Glutamatergic neuron (in vitro differentiated cells): ENCODE results near the gene CTDSPL. TPM values are rescaled to one million over a fixed set of nuclear protein-coding genes. Genes with fewer than 3 reads are reported as not detected.

ENCODE experiments used
- DNase-seq: peaks from one replicate; pipeline ENCODE4 v3.0.0; 2022
- H3K27ac Mint-ChIP-seq: one replicate; pipeline ENCODE4 v1.8.0; 2020; ENCODE audit warnings: mild to moderate bottlenecking, mixed read lengths, inconsistent platforms; ENCODE audit not compliant: unreplicated experiment
- H3K27me3 Mint-ChIP-seq: one replicate; pipeline ENCODE4 v1.8.0; 2020; ENCODE audit warnings: mild to moderate bottlenecking, moderate library complexity, mixed read lengths, inconsistent platforms; ENCODE audit not compliant: unreplicated experiment
- H3K36me3 Mint-ChIP-seq: one replicate; pipeline ENCODE4 v1.8.0; 2020; ENCODE audit warnings: mild to moderate bottlenecking, mixed read lengths, inconsistent platforms; ENCODE audit not compliant: unreplicated experiment
- H3K4me1 Mint-ChIP-seq: one replicate; pipeline ENCODE4 v1.8.0; 2020; ENCODE audit warnings: mild to moderate bottlenecking, low read depth, mixed read lengths, inconsistent platforms; ENCODE audit not compliant: unreplicated experiment
- H3K4me3 Mint-ChIP-seq: one replicate; pipeline ENCODE4 v1.8.0; 2020; ENCODE audit warnings: mild to moderate bottlenecking, mixed read lengths, inconsistent platforms; ENCODE audit not compliant: unreplicated experiment
- H3K9me3 Mint-ChIP-seq: one replicate; pipeline ENCODE4 v1.8.0; 2020; ENCODE audit warnings: mild to moderate bottlenecking, moderate library complexity, mixed read lengths, inconsistent platforms; ENCODE audit not compliant: unreplicated experiment
- total RNA-seq: library from RNA; stranded (reverse); fragmentation: NEBNext Ultra II Directional; extraction: Animal tissue kit (Norgen Biotek cat#: 25700); gene quantifications from one replicate; pipeline ENCODE4 v1.2.1, GENCODE V29; 2021; ENCODE audit not compliant: unreplicated experiment
- TF ChIP-seq, protein P1 (sequence below): fragments of 200-600 bp; sonication (generic); IDR thresholded peaks from one replicate; pipeline ENCODE4 v1.5.0; 2021; ENCODE audit not compliant: partially characterized antibody, unreplicated experiment

CTDSPL gene
- total RNA-seq, 1 donor from 2014 or later = 6.6 TPM

DNA sequence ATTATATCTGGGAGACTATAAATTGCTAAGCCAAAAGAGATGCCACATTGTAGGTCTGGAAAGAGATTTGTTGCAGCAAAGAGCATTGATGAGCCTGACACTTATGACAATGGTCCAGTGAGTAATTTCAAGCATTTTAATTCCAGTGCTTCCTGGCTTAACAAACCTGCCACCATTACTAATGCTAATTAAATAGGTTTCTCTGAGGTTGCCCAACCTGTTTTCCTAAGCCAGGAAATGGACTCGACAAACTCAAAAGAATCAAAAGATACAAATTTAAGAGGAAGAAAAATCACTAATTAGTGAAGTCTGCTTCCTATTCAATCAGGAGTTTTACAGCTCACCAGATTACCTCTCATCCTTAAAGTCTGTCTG is 36.7 kb upstream of the CTDSPL start:
- H3K4me3 Mint-ChIP-seq = no peak overlapping the region
- no peaks in the 10 kb centered on the region for H3K9me3 Mint-ChIP-seq
- TF ChIP-seq, protein P1, sequence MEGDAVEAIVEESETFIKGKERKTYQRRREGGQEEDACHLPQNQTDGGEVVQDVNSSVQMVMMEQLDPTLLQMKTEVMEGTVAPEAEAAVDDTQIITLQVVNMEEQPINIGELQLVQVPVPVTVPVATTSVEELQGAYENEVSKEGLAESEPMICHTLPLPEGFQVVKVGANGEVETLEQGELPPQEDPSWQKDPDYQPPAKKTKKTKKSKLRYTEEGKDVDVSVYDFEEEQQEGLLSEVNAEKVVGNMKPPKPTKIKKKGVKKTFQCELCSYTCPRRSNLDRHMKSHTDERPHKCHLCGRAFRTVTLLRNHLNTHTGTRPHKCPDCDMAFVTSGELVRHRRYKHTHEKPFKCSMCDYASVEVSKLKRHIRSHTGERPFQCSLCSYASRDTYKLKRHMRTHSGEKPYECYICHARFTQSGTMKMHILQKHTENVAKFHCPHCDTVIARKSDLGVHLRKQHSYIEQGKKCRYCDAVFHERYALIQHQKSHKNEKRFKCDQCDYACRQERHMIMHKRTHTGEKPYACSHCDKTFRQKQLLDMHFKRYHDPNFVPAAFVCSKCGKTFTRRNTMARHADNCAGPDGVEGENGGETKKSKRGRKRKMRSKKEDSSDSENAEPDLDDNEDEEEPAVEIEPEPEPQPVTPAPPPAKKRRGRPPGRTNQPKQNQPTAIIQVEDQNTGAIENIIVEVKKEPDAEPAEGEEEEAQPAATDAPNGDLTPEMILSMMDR = no peak
- peaks cover 2% of the 10 kb centered on the region for H3K4me1 Mint-ChIP-seq
- H3K27ac Mint-ChIP-seq = no peak overlapping the region
- no peaks in the 10 kb centered on the region for H3K36me3 Mint-ChIP-seq
- H3K27me3 Mint-ChIP-seq = no peaks in the 10 kb centered on the region
- DNase-seq = no peak

DNA sequence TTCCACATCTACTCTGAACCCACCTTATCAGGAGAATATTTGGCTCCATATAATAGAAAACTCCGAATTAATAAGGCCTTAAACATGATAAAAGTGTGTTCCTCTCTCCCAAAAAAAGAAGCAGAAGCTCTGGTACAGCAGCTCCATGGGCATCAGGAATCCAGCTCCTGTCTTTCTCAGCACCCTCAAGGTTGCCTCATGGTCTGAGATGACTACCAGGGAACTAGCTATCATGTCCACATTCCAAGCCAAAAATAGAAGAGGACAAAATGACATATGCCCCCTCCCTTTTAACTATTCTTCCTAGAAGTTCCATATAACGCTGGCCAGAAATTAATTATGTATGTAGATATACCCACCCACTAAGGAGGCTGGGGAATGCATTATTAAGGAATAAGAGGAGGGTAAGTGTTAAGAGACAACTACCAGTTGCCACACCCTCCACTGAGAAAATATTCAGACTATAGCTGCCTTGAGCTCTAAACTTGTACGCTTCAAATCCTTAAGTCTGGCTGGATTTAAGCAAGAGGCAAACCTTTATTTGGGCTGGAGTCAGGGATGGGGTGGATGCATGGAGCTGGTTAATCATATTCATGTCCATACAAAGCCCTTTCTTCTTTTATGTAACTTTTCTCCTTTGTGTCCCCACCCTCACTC is 35.8 kb upstream of the CTDSPL start:
- Mint-ChIP-seq H3K36me3 (no peaks in the 10 kb centered on the region), H3K4me1 (peaks cover 2% of the 10 kb centered on the region), H3K9me3 (no peaks in the 10 kb centered on the region), H3K27ac (no peak overlapping the region), H3K4me3 (no peak overlapping the region), H3K27me3 (peaks cover under 1% of the 10 kb centered on the region)
- DNase-seq = no peak
- TF ChIP-seq, protein P1 = no peak

DNA sequence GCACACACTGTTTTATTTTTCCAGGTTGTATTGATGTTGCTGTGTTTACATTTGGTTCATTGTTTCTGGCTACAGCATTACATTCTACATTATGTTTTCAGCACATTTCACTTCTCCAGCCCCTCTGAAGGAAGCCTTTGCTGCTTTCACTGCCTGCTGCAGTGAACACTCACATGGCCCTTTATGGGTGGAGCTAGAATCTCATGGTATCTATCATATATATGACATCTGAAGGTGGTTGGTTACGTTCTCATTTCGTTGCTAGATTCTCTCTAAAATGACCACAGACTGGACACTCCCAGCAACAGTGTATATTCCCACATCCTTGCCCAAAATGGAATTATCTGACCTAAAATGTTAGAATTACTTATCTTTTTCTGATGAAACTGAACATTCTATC is 35.2 kb upstream of the CTDSPL start:
- DNase-seq = no peak
- Mint-ChIP-seq H3K27me3 (peaks cover 2% of the 10 kb centered on the region), H3K36me3 (no peaks in the 10 kb centered on the region), H3K9me3 (no peaks in the 10 kb centered on the region), H3K27ac (no peak overlapping the region), H3K4me3 (no peak overlapping the region), H3K4me1 (peaks cover 2% of the 10 kb centered on the region)
- TF ChIP-seq, protein P1 = no peak

DNA sequence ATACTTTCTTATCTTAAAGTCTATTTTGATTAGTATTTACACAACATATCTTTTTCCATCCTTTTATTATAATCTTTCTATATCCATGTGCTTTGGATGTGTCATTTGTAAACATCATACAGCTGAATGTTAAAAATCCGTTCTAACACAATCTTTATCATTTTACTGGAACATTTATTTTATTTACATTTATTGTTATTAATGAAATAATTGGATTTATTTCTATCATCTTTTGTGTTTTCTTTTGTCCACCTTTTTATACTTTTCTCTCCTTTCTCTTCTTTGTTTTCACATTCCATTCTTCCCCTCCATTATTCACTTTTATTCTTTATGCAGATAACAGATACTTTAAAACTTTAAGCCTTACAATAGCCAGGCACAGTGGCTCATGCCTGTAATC is 34.7 kb upstream of the CTDSPL start:
- DNase-seq = no peak
- H3K9me3 Mint-ChIP-seq = no peaks in the 10 kb centered on the region
- H3K36me3 Mint-ChIP-seq = no peaks in the 10 kb centered on the region
- H3K4me3 Mint-ChIP-seq = no peak overlapping the region
- TF ChIP-seq, protein P1 = no peak
- H3K4me1 Mint-ChIP-seq = no peaks in the 10 kb centered on the region
- H3K27me3 Mint-ChIP-seq = peaks cover 2% of the 10 kb centered on the region
- H3K27ac Mint-ChIP-seq = no peak overlapping the region

DNA sequence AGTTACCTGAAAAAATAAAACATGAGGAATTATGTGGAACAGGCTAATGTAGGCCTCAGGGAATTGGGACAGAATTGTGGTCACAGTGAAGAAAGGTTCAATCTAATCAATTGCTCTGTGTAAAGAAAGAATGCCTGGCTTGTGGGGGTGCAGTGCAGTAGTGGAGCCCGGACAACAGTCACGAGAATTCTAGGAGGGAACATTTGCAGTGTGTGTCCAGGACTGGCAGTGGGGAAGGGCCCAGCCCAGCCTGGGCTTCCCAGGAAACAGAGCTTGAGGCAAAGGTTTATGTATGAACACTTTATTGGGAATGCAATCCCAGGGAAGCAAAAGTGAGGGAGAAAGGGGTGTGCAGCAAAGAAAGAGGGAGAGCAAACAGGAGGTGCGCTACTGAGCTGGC is 29.2 kb upstream of the CTDSPL start:
- Mint-ChIP-seq H3K27me3 (peaks cover 2% of the 10 kb centered on the region), H3K4me3 (no peak overlapping the region), H3K27ac (no peak overlapping the region), H3K4me1 (peaks cover 4% of the 10 kb centered on the region), H3K36me3 (no peaks in the 10 kb centered on the region), H3K9me3 (no peaks in the 10 kb centered on the region)
- TF ChIP-seq, protein P1 = no peak
- no peak for DNase-seq
